Measurements from ENCODE around the gene RNF181.
"Not testable (repeated sequence)": the region's sequence is repeated elsewhere in the genome, so short reads cannot be mapped to it uniquely, and the experiment has no call there.

RNF181 gene

DNA sequence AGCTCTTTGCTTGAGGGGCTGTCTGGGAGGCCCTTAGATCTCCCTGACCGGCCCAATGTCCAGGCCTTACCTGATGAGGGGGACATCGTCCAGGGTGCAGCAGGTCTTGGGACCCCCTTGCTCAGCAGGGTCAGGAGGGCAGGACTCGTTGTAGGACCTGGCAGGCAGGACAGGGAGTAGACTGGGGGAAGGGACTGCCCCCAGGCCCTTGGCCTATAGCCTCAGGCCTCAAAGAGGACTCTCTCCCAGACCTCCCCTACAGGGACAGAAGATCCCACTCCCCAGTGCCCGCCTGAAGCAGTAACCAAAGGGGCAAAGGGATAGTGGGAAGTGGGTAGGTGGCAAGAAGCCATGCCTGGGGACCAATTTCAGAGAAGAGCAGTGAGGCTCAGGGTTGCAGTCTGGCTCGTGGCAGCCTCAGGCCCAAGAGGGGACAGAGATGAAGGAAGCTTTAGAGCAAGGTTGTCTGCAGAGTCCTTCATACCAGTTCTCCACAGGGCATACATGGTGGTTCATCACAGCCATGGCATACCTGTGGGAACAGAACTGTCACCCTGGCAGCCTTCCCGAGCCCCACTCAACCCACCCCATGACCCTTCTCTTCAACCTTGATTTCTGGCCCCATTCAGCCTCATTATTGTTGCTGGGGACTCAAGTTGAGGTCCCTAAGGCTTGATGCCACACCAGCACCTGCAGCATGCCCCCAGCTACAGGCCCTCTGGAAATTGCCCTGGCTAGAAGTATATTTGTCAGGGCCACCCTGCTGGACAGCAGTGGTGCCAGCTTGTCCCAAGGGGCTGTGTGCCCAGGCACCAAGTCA lies 5.6 kb downstream of the RNF181 start:
- H3K4me3 ChIP-seq (ENCODE audit: low read length), result peak overlapping the region; percentile 82
- no peaks in the 10 kb centered on the region for H3K9me2 ChIP-seq (replicated peaks; ENCODE audit: insufficient read depth, low read length)
- H3K36me3 ChIP-seq (replicated peaks; ENCODE audit: insufficient read depth, low read length), result no peaks in the 10 kb centered on the region
- TF ChIP-seq EZH2 (optimal IDR thresholded peaks at IDR 0.05; ENCODE audit: low read depth, low read length) (no peak), EZH2phosphoT487 (IDR thresholded peaks at IDR 0.05; ENCODE audit: low read length) (no peak)
- TF ChIP-seq, protein P1, sequence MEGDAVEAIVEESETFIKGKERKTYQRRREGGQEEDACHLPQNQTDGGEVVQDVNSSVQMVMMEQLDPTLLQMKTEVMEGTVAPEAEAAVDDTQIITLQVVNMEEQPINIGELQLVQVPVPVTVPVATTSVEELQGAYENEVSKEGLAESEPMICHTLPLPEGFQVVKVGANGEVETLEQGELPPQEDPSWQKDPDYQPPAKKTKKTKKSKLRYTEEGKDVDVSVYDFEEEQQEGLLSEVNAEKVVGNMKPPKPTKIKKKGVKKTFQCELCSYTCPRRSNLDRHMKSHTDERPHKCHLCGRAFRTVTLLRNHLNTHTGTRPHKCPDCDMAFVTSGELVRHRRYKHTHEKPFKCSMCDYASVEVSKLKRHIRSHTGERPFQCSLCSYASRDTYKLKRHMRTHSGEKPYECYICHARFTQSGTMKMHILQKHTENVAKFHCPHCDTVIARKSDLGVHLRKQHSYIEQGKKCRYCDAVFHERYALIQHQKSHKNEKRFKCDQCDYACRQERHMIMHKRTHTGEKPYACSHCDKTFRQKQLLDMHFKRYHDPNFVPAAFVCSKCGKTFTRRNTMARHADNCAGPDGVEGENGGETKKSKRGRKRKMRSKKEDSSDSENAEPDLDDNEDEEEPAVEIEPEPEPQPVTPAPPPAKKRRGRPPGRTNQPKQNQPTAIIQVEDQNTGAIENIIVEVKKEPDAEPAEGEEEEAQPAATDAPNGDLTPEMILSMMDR (IDR thresholded peaks at IDR 0.05; ENCODE audit: low read length), result no peak
- DNase-seq, result no peak
- no peaks in the 10 kb centered on the region for H3K9me3 ChIP-seq (replicated peaks; ENCODE audit: insufficient read depth, low read length)
- no peak overlapping the region for H3K27ac ChIP-seq (ENCODE audit: low read length)
- H3K4me1 ChIP-seq (ENCODE audit: low read length), result peaks cover 10% of the 10 kb centered on the region
- H3K79me2 ChIP-seq (ENCODE audit: low read length), result peaks cover 15% of the 10 kb centered on the region
- H3K9ac ChIP-seq (ENCODE audit: low read length), result no peak overlapping the region
- H3K27me3 ChIP-seq (replicated peaks; ENCODE audit: insufficient read depth, low read length), result no peaks in the 10 kb centered on the region
- H2AFZ ChIP-seq (ENCODE audit: low read length), result no peak overlapping the region
- H3K4me2 ChIP-seq (ENCODE audit: low read depth, low read length), result peak overlapping the region; percentile 62; the same call in 1 of the 2 replicates
- no peaks in the 10 kb centered on the region for H4K20me1 ChIP-seq (ENCODE audit: insufficient read depth, low read length)
- H3F3A ChIP-seq (ENCODE audit: insufficient read depth, low read length), result 0 out of 2 replicates have a peak, but pooled peaks cover 10% of the 10 kb centered on the region

DNA sequence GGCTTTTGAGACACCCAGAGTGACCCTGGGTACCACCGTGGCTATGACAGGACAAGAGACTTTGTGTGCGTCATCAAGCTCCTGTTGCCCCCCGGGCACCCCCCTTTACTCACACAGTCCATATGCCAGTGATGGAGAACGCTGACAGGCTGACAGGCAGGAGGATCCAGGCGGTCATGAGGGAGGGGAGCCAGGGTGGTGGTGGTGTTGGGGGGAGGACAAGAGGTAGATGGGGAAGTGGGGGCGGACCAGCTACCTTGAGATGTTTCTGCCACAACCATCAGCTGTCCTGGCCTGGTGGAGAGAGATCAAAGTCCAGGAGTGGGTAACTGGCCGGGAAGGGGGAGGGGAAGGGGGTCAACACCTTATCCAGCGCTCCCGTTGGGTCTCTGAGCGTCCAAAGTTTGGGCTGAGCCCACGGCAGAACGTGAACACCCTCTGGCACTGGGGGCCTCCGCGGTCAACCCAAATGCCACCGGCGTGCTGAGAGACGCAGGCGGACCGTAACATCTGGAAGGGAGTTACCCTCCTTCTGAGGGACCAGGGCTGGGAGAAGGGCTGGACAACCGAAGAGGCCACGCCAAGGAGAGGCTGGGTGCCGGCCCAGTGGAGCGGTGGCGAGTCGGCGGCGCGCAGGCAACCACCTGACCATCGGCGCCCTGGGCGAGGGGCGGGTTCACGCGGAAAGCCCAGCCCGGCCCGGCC lies 6.4 kb downstream of the RNF181 start:
- Histone ChIP-seq H3K4me1 (ENCODE audit: low read length) (peaks cover 5% of the 10 kb centered on the region; the same call in 1 of the 2 replicates), H3K36me3 (replicated peaks; ENCODE audit: insufficient read depth, low read length) (no peaks in the 10 kb centered on the region), H3K4me3 (ENCODE audit: low read length) (peak overlapping the region; percentile 82), H3K27me3 (replicated peaks; ENCODE audit: insufficient read depth, low read length) (no peaks in the 10 kb centered on the region), H3K9me3 (replicated peaks; ENCODE audit: insufficient read depth, low read length) (no peaks in the 10 kb centered on the region), H3F3A (ENCODE audit: insufficient read depth, low read length) (0 out of 2 replicates have a peak, but pooled peaks cover 10% of the 10 kb centered on the region), H3K9ac (ENCODE audit: low read length) (peak overlapping the region; percentile 53; the same call in 1 of the 2 replicates), H3K9me2 (replicated peaks; ENCODE audit: insufficient read depth, low read length) (no peaks in the 10 kb centered on the region), H3K4me2 (ENCODE audit: low read depth, low read length) (peak overlapping the region; percentile 62), H3K27ac (ENCODE audit: low read length) (no peak overlapping the region), H2AFZ (ENCODE audit: low read length) (peak overlapping the region; percentile 82; the same call in 1 of the 2 replicates), H4K20me1 (ENCODE audit: insufficient read depth, low read length) (no peaks in the 10 kb centered on the region), H3K79me2 (ENCODE audit: low read length) (peaks cover 7% of the 10 kb centered on the region)
- no peak for DNase-seq
- TF ChIP-seq, protein P1 (IDR thresholded peaks at IDR 0.05; ENCODE audit: low read length), result no peak
- TF ChIP-seq EZH2 (optimal IDR thresholded peaks at IDR 0.05; ENCODE audit: low read depth, low read length) (no peak), EZH2phosphoT487 (IDR thresholded peaks at IDR 0.05; ENCODE audit: low read length) (no peak)

DNA sequence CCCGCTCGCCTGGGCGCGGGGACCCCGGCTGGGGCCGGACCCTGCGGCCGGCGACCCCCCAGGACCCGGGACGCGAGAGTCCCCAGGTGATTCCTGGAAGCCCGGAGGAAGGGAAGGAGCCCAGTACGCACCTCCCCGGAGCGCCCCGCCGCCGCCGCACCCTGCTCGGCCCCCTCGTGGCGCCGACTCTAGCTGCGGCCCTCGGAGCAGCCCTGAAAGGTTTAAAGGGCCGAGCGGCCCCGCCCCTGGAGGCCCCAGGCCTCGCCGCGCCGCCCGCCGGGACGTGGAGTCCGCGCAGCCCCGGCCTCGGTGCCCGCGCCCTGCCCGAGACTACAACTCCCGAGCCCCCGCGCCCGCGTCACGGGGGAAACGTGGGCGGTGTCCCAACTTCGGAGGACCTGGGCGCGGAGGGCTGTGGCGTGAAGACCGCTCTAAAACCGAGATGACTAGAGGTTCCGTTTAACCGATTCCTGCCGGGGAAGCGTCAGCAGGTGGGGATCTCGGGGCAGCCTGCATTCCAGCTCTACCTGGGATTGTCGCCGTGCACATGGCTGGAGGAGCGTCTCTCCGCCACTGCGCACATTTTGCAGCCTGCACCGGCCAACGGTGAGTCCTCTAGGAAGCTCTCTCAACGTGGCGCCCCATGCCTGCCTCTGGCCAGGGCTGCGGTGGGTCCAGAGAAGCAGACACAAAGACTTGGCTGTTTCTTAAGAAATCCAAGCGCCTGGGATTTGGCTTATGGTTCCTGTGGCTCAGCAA lies 7.1 kb downstream of the RNF181 start, which contains the start of gene TMEM150A:
TMEM150A (minus strand) TSS at position 223 of the 759 bp plus-strand sequence. CDS start 750 bp downstream, outside the sequence.
- Histone ChIP-seq H3K9ac (ENCODE audit: low read length) (peak within 1 kb of the TSS; percentile 53; the same call in 1 of the 2 replicates), H3K27me3 (replicated peaks; ENCODE audit: insufficient read depth, low read length) (no peaks in the 10 kb centered on the region), H3K4me1 (ENCODE audit: low read length) (peaks cover 5% of the 10 kb centered on the region; the same call in 1 of the 2 replicates), H3K4me3 (ENCODE audit: low read length) (peak within 1 kb of the TSS; percentile 82), H3K27ac (ENCODE audit: low read length) (no peak within 1 kb of the TSS), H3K9me3 (replicated peaks; ENCODE audit: insufficient read depth, low read length) (no peaks in the 10 kb centered on the region), H3K36me3 (replicated peaks; ENCODE audit: insufficient read depth, low read length) (no peaks in the 10 kb centered on the region), H4K20me1 (ENCODE audit: insufficient read depth, low read length) (no peaks in the 10 kb centered on the region), H3K9me2 (replicated peaks; ENCODE audit: insufficient read depth, low read length) (no peaks in the 10 kb centered on the region), H3K79me2 (ENCODE audit: low read length) (no peaks in the 10 kb centered on the region), H2AFZ (ENCODE audit: low read length) (peak within 1 kb of the TSS; percentile 82), H3F3A (ENCODE audit: insufficient read depth, low read length) (0 out of 2 replicates have a peak, but pooled peaks cover 10% of the 10 kb centered on the region), H3K4me2 (ENCODE audit: low read depth, low read length) (peak within 1 kb of the TSS; percentile 62)
- DNase-seq, result peak; percentile 91
- no peak for TF ChIP-seq EZH2 (optimal IDR thresholded peaks at IDR 0.05; ENCODE audit: low read depth, low read length)
- TF ChIP-seq, protein P1 (IDR thresholded peaks at IDR 0.05; ENCODE audit: low read length), result peak; percentile 22
- TF ChIP-seq EZH2phosphoT487 (IDR thresholded peaks at IDR 0.05; ENCODE audit: low read length), result no peak

DNA sequence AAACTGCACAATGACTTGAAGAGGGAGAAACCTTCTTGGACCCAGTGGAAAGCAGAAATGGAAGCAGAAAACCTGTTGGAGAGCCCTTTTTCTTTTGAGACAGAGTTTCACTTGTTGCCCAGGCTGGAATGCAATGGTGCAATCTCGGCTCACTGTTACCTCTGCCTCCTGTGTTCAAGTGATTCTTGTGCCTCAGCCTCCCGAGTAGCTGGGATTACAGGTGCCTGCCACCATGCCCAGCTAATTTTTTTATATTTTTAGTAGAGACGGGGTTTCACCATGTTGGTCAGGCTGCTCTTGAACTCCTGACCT lies 8.5 kb downstream of the RNF181 start:
- H2AFZ ChIP-seq (ENCODE audit: low read length); H3K4me2 ChIP-seq (ENCODE audit: low read depth, low read length); H3F3A ChIP-seq (ENCODE audit: insufficient read depth, low read length); H3K4me1 ChIP-seq (ENCODE audit: low read length); H3K4me3 ChIP-seq (ENCODE audit: low read length); H3K27ac ChIP-seq (ENCODE audit: low read length); H3K27me3 ChIP-seq (replicated peaks; ENCODE audit: insufficient read depth, low read length); H3K9me3 ChIP-seq (replicated peaks; ENCODE audit: insufficient read depth, low read length); H4K20me1 ChIP-seq (ENCODE audit: insufficient read depth, low read length); H3K9me2 ChIP-seq (replicated peaks; ENCODE audit: insufficient read depth, low read length); DNase-seq; H3K36me3 ChIP-seq (replicated peaks; ENCODE audit: insufficient read depth, low read length); H3K9ac ChIP-seq (ENCODE audit: low read length); H3K79me2 ChIP-seq (ENCODE audit: low read length): not testable (repeated sequence)

Measured in MM.1S (cell line).